ES-I3 (cell line): Measurements from ENCODE around the gene DHRS13.
"Not testable (repeated sequence)": the region's sequence is repeated elsewhere in the genome, so short reads cannot be mapped to it uniquely, and the experiment has no call there.

Source experiments
- H3K36me3 ChIP-seq: 2 replicates; pipeline ENCODE4 v1.6.1; 2013; ENCODE audit warnings: mild to moderate bottlenecking, low read length, control low read depth, moderate library complexity; ENCODE audit not compliant: insufficient read depth
- H3K4me1 ChIP-seq: 2 replicates; pipeline ENCODE4 v1.6.1; 2013; ENCODE audit warnings: mild to moderate bottlenecking, control low read depth, low read length; ENCODE audit not compliant: insufficient read depth
- H3K9ac ChIP-seq: 2 replicates; pipeline ENCODE4 v1.6.1; 2013; ENCODE audit warnings: low read depth, mild to moderate bottlenecking, low read length, moderate library complexity
- H3K9me3 ChIP-seq: 2 replicates; pipeline ENCODE4 v1.6.1; 2013; ENCODE audit warnings: mild to moderate bottlenecking, low read length, moderate library complexity; ENCODE audit not compliant: control insufficient read depth, insufficient read depth

DHRS13 gene

DNA sequence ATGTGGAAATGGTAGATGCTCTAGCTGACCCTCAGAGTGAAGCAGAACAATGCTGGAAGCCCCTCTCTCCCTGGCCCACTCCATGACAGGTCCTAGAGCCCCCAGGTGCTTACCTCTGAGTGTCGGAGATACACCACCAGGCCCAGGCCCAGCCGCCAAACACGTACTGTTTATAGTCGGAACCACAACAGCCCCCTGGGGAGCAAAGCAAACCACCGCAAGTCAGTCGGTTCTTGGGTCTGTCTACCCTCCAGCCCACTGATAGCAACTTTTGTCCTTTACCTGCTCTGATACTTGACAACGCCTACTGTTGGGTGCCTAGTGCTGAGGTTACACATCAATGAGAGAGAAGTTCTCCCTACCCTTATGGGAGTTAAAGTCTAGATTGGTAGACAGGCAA is 14.0 kb downstream of the DHRS13 start:
- H3K9ac ChIP-seq = no peak overlapping the region
- H3K36me3 ChIP-seq = no peaks in the 10 kb centered on the region
- H3K9me3 ChIP-seq = no peaks in the 10 kb centered on the region
- H3K4me1 ChIP-seq = peaks cover 11% of the 10 kb centered on the region

GRCh38 chr17:28887871-28888471 is 14.9 kb downstream of the DHRS13 start:
- Histone ChIP-seq H3K4me1 (peaks cover 11% of the 10 kb centered on the region), H3K9ac (no peak overlapping the region), H3K36me3 (no peaks in the 10 kb centered on the region), H3K9me3 (no peaks in the 10 kb centered on the region)

- Histone ChIP-seq H3K4me1 (peaks cover 11% of the 10 kb centered on the region), H3K9ac (no peak overlapping the region), H3K9me3 (no peaks in the 10 kb centered on the region), H3K36me3 (peaks cover 7% of the 10 kb centered on the region)
Observed at GRCh38 chr17:28885951-28886350, 16.9 kb downstream of the DHRS13 start.

DNA sequence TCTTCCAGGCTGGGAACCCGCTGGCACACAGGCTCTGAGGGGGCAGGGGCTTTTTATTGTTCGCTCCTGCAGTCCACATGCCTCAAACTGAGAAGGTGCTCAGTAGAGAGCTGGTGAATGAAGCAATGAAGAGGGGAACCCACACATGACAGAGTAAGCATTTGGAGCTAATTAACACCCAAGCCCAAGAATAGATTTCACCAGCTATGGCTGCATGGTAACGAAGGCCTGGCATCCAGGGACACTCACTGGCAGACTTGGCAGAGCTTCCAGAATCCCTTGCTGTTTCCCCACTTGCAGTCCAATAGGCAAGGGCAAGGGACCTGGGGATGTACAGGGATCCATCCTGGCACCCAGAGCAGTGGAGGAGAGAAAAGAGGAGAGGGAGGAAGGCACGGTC is 17.5 kb downstream of the DHRS13 start:
- Histone ChIP-seq H3K9me3 (no peaks in the 10 kb centered on the region), H3K4me1 (peaks cover 11% of the 10 kb centered on the region), H3K9ac (no peak overlapping the region), H3K36me3 (peaks cover 7% of the 10 kb centered on the region)

DNA sequence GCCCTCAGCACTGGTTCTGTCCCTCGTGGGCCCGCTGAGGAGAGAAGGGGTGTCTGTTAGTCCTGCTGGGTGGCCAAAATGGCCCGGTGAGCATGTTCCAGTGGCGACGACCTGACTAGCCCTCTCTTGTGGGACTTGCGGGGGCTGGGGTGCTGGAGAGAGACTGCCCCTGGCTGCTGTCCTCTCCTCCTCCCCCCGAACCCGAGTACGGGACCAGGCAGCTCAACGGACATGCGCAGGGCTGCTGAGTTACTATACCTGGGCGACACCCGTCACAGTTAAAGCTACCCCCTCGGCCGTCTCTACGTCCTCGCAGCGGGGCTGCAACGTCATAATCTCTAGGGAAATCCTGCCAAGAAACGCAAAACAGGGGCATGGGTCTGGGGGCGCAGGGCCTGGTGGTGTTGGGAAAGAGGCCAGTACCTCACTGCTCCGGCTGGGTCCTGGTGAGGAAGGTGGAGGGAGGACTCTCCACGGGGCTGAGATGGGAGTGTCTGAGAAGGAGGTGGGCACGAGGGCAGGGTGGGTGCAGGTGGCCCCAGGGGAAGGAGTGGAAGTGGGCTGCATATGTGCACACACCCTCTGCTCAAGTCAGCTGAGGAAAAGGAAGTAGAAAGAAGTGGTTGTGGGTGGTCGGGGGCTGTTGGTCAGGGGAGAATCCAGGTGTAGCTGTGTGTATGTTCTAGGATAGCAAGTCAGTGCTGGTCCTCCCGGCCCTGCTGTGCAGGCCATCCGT is 18.7 kb downstream of the DHRS13 start:
- H3K36me3 ChIP-seq = peaks cover 7% of the 10 kb centered on the region
- no peaks in the 10 kb centered on the region for H3K9me3 ChIP-seq
- peaks cover 11% of the 10 kb centered on the region for H3K4me1 ChIP-seq
- H3K9ac ChIP-seq = no peak overlapping the region

DNA sequence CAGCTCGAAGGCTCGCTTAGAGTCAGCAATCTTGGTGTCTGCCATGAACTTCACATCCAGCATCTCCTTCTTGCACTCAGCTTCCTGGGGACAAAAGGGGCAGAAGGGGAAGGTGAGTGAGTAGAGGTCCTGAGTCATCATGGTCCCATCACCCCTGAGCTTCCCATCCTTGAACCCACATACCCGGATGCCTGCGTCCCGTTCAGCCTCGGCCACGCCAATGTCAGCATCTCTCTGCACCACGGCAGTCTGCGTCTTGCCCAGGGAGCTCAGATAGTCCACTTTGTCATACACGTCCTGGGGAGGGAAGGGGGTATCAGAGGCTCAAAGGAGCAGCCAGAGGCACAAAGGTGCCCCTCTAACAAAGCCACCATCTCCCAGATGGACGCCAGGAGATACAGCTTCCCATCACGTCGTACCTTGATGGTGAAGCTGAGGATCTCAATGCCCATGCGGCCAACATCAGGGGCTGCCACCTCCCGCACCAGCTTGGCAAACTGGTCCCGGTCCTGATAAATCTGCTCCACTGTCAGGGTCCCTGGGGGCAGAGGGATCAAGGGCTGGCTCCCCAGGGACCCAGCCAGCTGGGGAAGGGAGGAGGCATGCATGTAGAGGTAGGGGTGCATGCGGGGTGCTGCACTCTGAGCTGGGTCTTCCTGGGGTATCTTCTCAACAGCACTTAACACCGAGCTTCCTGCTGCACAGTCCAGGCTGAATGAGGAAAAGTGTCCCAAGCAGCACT is 20.6 kb downstream of the DHRS13 start:
- Histone ChIP-seq H3K4me1 (peaks cover 3% of the 10 kb centered on the region; the same call in 1 of the 2 replicates), H3K36me3 (peaks cover 7% of the 10 kb centered on the region), H3K9ac (no peak overlapping the region), H3K9me3 (no peaks in the 10 kb centered on the region)

- H3K4me1 ChIP-seq = no peaks in the 10 kb centered on the region
- peaks cover 7% of the 10 kb centered on the region for H3K36me3 ChIP-seq
- H3K9ac ChIP-seq = no peak overlapping the region
- H3K9me3 ChIP-seq = no peaks in the 10 kb centered on the region
Observed at GRCh38 chr17:28881533-28882056, 21.3 kb downstream of the DHRS13 start.

- Histone ChIP-seq H3K36me3 (peaks cover 7% of the 10 kb centered on the region), H3K9ac (no peak overlapping the region), H3K9me3 (no peaks in the 10 kb centered on the region), H3K4me1 (no peaks in the 10 kb centered on the region)
Observed at GRCh38 chr17:28880572-28880945, 22.3 kb downstream of the DHRS13 start.

- Histone ChIP-seq H3K9ac (no peak overlapping the region), H3K9me3 (no peaks in the 10 kb centered on the region), H3K36me3 (peaks cover 7% of the 10 kb centered on the region), H3K4me1 (no peaks in the 10 kb centered on the region)
Observed at GRCh38 chr17:28879886-28880571, 22.9 kb downstream of the DHRS13 start.

DNA sequence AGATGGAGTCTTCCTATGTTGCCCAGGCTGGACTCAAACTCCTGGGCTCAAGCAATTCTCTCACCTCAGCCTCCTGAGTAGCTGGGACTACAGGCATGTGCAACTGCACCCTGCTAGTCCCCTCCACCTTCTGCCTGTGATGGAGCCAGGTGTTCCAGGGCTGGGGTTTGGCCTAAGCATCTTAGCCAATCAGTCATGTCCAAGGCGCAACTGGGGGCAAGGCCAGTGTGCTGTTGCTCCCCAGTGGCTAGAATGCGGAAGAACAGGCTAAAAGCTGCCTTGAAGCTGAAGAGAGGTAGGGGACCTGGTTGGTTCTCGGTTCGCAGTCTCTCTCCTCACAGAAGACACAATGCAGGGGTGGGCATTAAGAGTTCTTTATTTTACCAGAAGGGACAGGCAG is 23.9 kb downstream of the DHRS13 start:
- no peak overlapping the region for H3K9ac ChIP-seq
- no peaks in the 10 kb centered on the region for H3K4me1 ChIP-seq
- no peaks in the 10 kb centered on the region for H3K9me3 ChIP-seq
- H3K36me3 ChIP-seq = peaks cover 7% of the 10 kb centered on the region

GRCh38 chr17:28878158-28878910 is 24.5 kb downstream of the DHRS13 start:
- H3K36me3 ChIP-seq = peaks cover 7% of the 10 kb centered on the region
- no peaks in the 10 kb centered on the region for H3K4me1 ChIP-seq
- no peak overlapping the region for H3K9ac ChIP-seq
- H3K9me3 ChIP-seq = no peaks in the 10 kb centered on the region

- not testable (repeated sequence) for H3K36me3 ChIP-seq
Observed at GRCh38 chr17:28877150-28877711, 25.6 kb downstream of the DHRS13 start.

DNA sequence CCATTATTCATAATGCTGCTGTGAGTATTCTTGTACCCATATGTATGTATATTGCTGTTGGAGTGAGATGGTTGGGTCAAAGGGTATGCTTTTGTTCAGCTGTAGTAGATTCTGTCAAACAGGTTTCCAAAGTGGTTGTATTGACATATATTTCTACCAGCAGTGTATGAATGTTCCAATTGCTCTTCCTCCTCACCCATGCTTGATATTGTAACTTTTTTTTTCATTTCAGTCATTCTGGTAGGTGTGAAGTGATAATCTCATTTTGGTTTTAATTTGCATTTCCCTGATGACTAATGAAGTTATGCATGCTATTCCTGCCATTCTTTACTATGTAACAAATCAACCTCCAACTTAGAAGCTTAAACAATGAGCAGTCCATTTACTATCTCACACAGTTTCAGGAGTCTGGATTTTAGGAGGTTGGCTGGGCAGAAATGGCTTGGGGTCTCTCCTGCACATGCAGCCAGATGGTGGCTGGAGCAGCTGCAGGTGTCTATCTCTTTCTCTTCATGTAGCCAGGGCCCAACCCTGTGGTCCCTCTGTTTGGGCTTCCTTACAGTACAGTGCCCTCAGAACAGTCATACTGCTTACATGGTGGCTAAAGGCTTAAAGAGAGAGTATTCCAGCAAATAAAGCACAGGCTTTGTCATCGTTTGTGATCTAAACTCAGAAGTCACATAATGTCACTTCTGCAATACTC is 26.9 kb downstream of the DHRS13 start:
- H3K4me1 ChIP-seq = no peaks in the 10 kb centered on the region
- no peaks in the 10 kb centered on the region for H3K9me3 ChIP-seq
- no peak overlapping the region for H3K9ac ChIP-seq
- no peaks in the 10 kb centered on the region for H3K36me3 ChIP-seq

More at GRCh38 chr17:28877150-28877711, 25.6 kb downstream of the DHRS13 start:
- H3K9ac ChIP-seq, H3K4me1 ChIP-seq, H3K9me3 ChIP-seq: not testable (repeated sequence)
